Osteocyte (in vitro differentiated cells): ENCODE measurements around the gene LRRIQ4. TPM values are rescaled to one million over a fixed set of nuclear protein-coding genes. Genes with fewer than 3 reads are reported as not detected.

Experiments used
- DNase-seq: peaks from one replicate; pipeline ENCODE4 v3.0.0; 2021; ENCODE audit warnings: mixed read lengths; ENCODE audit not compliant: unreplicated experiment; ENCODE audit errors: extremely low spot score
- H3K27ac Mint-ChIP-seq: one replicate; pipeline ENCODE4 v1.8.0; 2021; ENCODE audit warnings: mild to moderate bottlenecking, mixed read lengths; ENCODE audit not compliant: unreplicated experiment
- H3K27me3 Mint-ChIP-seq: one replicate; pipeline ENCODE4 v1.8.0; 2021; ENCODE audit warnings: mixed read lengths; ENCODE audit not compliant: unreplicated experiment
- H3K36me3 Mint-ChIP-seq: one replicate; pipeline ENCODE4 v1.8.0; 2021; ENCODE audit warnings: mixed read lengths; ENCODE audit not compliant: unreplicated experiment
- H3K4me1 Mint-ChIP-seq: one replicate; pipeline ENCODE4 v1.8.0; 2021; ENCODE audit warnings: mixed read lengths; ENCODE audit not compliant: unreplicated experiment
- H3K4me3 Mint-ChIP-seq: one replicate; pipeline ENCODE4 v1.8.0; 2021; ENCODE audit warnings: mild to moderate bottlenecking, moderate library complexity, mixed read lengths; ENCODE audit not compliant: unreplicated experiment
- H3K9me3 Mint-ChIP-seq: one replicate; pipeline ENCODE4 v1.8.0; 2021; ENCODE audit warnings: mixed read lengths; ENCODE audit not compliant: unreplicated experiment
- total RNA-seq: library from RNA; stranded (reverse); gene quantifications from 2 replicates; pipeline ENCODE4 v1.2.1, GENCODE V29; 2021
- TF ChIP-seq, protein P1 (sequence below): fragments of 200-600 bp; sonication (generic); IDR thresholded peaks from 2 replicates; pipeline ENCODE4 v1.5.0; 2021; ENCODE audit warnings: antibody characterized with exemption, mild to moderate bottlenecking, moderate library complexity

The LRRIQ4 gene
- total RNA-seq, 1 donor from 2014 or later = not detected

DNA sequence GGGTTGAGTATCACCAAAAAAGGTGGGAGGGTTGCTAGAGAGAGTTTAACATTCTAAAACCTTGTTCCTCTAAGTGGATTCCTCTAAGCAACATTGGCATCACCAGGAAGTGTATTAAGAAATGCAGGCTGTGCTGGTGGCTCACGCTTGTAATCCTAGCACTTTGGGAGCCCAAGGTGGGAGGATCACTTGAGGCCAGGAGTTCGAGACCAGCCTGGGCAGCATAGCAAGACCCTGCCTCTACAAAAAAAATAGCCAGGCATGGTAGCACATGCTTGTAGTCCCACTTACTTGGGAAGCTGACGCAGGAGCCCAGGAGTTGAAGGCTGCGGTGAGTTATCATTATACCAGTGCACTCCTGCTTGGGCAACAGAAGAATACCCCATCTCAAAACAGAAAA lies 34.8 kb upstream of the LRRIQ4 start:
- no peak overlapping the region for H3K4me3 Mint-ChIP-seq
- H3K27ac Mint-ChIP-seq = no peak overlapping the region
- no peak for DNase-seq
- no peaks in the 10 kb centered on the region for H3K27me3 Mint-ChIP-seq
- TF ChIP-seq, protein P1, sequence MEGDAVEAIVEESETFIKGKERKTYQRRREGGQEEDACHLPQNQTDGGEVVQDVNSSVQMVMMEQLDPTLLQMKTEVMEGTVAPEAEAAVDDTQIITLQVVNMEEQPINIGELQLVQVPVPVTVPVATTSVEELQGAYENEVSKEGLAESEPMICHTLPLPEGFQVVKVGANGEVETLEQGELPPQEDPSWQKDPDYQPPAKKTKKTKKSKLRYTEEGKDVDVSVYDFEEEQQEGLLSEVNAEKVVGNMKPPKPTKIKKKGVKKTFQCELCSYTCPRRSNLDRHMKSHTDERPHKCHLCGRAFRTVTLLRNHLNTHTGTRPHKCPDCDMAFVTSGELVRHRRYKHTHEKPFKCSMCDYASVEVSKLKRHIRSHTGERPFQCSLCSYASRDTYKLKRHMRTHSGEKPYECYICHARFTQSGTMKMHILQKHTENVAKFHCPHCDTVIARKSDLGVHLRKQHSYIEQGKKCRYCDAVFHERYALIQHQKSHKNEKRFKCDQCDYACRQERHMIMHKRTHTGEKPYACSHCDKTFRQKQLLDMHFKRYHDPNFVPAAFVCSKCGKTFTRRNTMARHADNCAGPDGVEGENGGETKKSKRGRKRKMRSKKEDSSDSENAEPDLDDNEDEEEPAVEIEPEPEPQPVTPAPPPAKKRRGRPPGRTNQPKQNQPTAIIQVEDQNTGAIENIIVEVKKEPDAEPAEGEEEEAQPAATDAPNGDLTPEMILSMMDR = no peak
- peaks cover 59% of the 10 kb centered on the region for H3K36me3 Mint-ChIP-seq
- no peaks in the 10 kb centered on the region for H3K9me3 Mint-ChIP-seq
- H3K4me1 Mint-ChIP-seq = peaks cover 25% of the 10 kb centered on the region

DNA sequence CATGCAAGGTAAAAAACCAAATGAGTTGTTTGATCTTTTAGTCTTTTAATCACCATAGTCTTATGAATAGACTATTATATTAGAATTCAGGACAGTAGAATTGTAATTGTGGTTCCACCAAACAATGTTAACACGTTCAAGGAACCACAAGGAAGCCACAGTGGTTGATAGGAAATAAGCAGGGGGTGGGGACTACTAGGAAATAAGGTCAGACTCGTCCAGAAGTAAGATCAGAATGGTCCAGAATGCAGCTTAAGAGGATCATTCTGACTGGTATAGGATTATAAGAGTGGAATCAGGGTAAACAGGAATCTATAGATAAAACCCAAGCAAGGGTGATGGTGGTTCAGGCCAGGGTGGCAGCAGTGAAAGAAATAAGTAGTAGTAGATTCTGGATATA lies 31.9 kb upstream of the LRRIQ4 start:
- H3K4me3 Mint-ChIP-seq = no peak overlapping the region
- no peaks in the 10 kb centered on the region for H3K9me3 Mint-ChIP-seq
- H3K27ac Mint-ChIP-seq = no peak overlapping the region
- TF ChIP-seq, protein P1 = no peak
- no peaks in the 10 kb centered on the region for H3K27me3 Mint-ChIP-seq
- DNase-seq = no peak
- H3K4me1 Mint-ChIP-seq = peaks cover 3% of the 10 kb centered on the region
- peaks cover 58% of the 10 kb centered on the region for H3K36me3 Mint-ChIP-seq

DNA sequence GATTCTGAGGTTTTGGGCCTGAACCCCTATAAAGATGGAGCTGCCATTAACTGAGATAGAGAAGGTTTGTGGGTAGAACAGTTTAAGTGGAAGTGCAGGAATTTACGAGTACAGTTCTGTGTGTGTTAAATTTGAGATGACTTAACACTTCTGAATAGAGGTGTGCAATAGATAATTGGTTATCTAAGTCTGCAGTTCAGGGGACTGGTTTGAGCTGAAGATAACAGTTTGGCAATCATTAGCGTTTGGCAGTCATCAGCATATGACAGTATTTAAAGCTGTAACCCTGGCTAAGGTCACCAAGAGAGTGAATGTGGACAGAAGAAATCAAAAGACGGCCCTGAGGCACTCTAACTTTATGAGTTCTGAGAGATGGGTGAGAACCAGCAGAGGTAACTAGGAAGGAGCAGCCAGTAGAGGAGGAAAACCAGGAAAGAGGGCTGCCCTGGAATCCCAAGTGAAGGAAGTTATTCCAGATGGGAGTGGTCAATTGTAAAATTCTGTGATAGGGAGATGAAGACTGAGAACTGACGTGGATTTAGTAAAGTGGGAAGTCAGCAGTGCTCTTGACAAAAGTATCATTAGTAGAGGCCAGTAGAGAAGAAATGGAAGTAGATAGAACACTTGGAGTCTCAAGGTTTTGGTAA lies 31.3 kb upstream of the LRRIQ4 start:
- Mint-ChIP-seq H3K27ac (no peak overlapping the region), H3K36me3 (peaks cover 61% of the 10 kb centered on the region), H3K4me3 (no peak overlapping the region), H3K27me3 (no peaks in the 10 kb centered on the region), H3K9me3 (no peaks in the 10 kb centered on the region), H3K4me1 (no peaks in the 10 kb centered on the region)
- DNase-seq = no peak
- TF ChIP-seq, protein P1 = no peak

DNA sequence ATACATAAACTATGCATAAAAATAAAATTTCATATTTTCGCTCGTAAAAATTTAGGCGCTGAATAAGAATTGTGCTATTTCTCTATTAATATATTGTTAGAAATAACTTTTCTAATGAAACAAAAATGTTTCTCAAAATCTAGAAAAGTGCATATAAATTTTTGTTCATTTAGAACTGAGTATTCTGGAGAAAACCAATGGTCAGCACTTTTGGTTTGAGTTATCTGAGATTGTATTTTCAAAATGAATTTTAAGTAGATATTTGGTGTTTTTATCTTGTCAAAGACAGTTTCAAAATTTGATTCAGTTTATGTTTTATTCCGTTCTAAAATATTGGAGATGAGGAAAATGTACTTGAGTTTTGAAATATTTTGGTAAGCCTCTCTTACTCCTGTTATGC lies 25.6 kb upstream of the LRRIQ4 start:
- Mint-ChIP-seq H3K27me3 (no peaks in the 10 kb centered on the region), H3K36me3 (peaks cover 48% of the 10 kb centered on the region), H3K4me3 (no peak overlapping the region), H3K9me3 (no peaks in the 10 kb centered on the region), H3K27ac (no peak overlapping the region), H3K4me1 (no peaks in the 10 kb centered on the region)
- DNase-seq = no peak
- TF ChIP-seq, protein P1 = no peak

DNA sequence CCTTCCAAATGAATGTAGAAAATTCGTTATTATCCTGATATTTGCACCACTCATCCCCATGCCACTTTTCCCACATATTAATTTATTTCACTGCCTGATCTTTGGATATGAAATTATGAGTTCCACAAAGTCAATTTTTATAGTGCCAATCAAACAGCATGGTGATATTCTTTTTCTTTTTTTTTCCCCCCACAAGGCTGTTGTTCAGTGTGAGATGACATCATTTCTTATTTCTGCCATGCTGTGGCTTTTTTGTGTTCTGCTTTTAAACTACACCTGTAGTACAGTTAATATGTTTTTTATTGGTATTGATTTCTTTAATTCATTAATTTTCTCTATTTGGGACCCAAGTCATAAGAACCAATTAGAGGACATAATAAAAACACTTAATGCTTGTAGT lies 24.9 kb upstream of the LRRIQ4 start:
- no peak for DNase-seq
- Mint-ChIP-seq H3K27me3 (no peaks in the 10 kb centered on the region), H3K9me3 (no peaks in the 10 kb centered on the region), H3K36me3 (peaks cover 47% of the 10 kb centered on the region), H3K4me3 (no peak overlapping the region), H3K27ac (no peak overlapping the region), H3K4me1 (no peaks in the 10 kb centered on the region)
- TF ChIP-seq, protein P1 = no peak
